ENCODE data around the gene TGFBR3. TPM values are rescaled to one million over a fixed set of nuclear protein-coding genes. Genes with fewer than 3 reads are reported as not detected.

Gene TGFBR3
- total and polyA plus RNA-seq, 2 of the 13 experiments (the other 11 are each of a cell fraction or from before 2014, with no cell fraction given): 76.5 to 195 TPM

- intact Hi-C loops (cut with micrococcal nuclease; ENCODE audit: unreplicated experiment) (no loop called here), in situ Hi-C loops (cut with HindIII; ENCODE audit: extremely low pct_ligation_motif_present, low pct_unique_long_range_greater_than_20kb) (no loop called here)
- Histone ChIP-seq H3K4me2 (ENCODE audit: low read depth, low read length) (no peak overlapping the region), H3K4me1 (ENCODE audit: insufficient read depth, low read length) (no peaks in the 10 kb centered on the region), H4K20me1 (ENCODE audit: insufficient read depth, low read length) (no peaks in the 10 kb centered on the region), H3K9ac (ENCODE audit: insufficient read depth, low read depth, low read length) (no peak overlapping the region), H2AFZ (ENCODE audit: low read length) (no peak overlapping the region), H3K79me2 (ENCODE audit: insufficient read depth, low read length) (no peaks in the 10 kb centered on the region), H3K27me3 (ENCODE audit: control insufficient read depth in 1 of 2, insufficient read depth in 2 of 2, low read length in 2 of 2) (peaks cover 0 to 5% of the 10 kb centered on the region in 2 experiments; a peak in 1 of 5 replicates), H3K36me3 (replicated peaks in 1 of 2; ENCODE audit: control insufficient read depth in 1 of 2, insufficient read depth in 2 of 2, low read length in 2 of 2) (no peaks in the 10 kb centered on the region), H3K9me3 (ENCODE audit: low read length) (no peaks in the 10 kb centered on the region), H3K27ac (ENCODE audit: extremely low read length, insufficient read depth, low read length) (no peak overlapping the region), H3K4me3 (replicated peaks in 1 of 3; ENCODE audit: insufficient read depth in 1 of 3, low read depth in 2 of 3, low read length in 3 of 3) (no peak overlapping the region)
- ChIA-PET CTCF (ENCODE audit: low intra/inter-chr PET ratio, low total read pairs) (no interaction called here), POLR2A (no interaction called here)
- no peak for DNase-seq (ENCODE audit: low spot score)
- ATAC-seq: no peak
- BruUV-seq (replicated peaks): no TSS peak
- FAIRE-seq: no peak
- no peak for TF ChIP-seq ZZZ3 (CRISPR knock-in tag; IDR thresholded peaks at IDR 0.05; ENCODE audit: borderline replicate concordance)
- TF ChIP-seq HBP1 (CRISPR knock-in tag; IDR thresholded peaks at IDR 0.05; ENCODE audit: low read depth): no peak
- TF ChIP-seq ZBTB1 (CRISPR knock-in tag; IDR thresholded peaks at IDR 0.05; ENCODE audit: borderline replicate concordance): no peak
- TF ChIP-seq ZSCAN29 (CRISPR knock-in tag; conservative IDR thresholded peaks at IDR 0.05): no peak
- TF ChIP-seq ZNF34 (CRISPR knock-in tag; IDR thresholded peaks at IDR 0.05; ENCODE audit: borderline replicate concordance): no peak
- TF ChIP-seq SALL1 (CRISPR knock-in tag; IDR thresholded peaks at IDR 0.05): no peak
- TF ChIP-seq RFXAP (CRISPR knock-in tag; IDR thresholded peaks at IDR 0.05; ENCODE audit: borderline replicate concordance): no peak
- TF ChIP-seq ZNF740 (CRISPR knock-in tag; IDR thresholded peaks at IDR 0.05): no peak
- no peak for TF ChIP-seq SIX1 (CRISPR knock-in tag; IDR thresholded peaks at IDR 0.05; ENCODE audit: borderline replicate concordance)
- no peak for TF ChIP-seq ZNF713 (CRISPR knock-in tag; IDR thresholded peaks at IDR 0.05)
- no peak for TF ChIP-seq THAP7 (CRISPR knock-in tag; IDR thresholded peaks at IDR 0.05)
- no peak for TF ChIP-seq ZNF589 (CRISPR knock-in tag; conservative IDR thresholded peaks at IDR 0.05)
- no peak for TF ChIP-seq ZFAT (CRISPR knock-in tag; conservative IDR thresholded peaks at IDR 0.05)
- TF ChIP-seq HMGA1 (CRISPR knock-in tag; conservative IDR thresholded peaks at IDR 0.05): no peak
- no peak for TF ChIP-seq ZNF180 (CRISPR knock-in tag; IDR thresholded peaks at IDR 0.05; ENCODE audit: borderline replicate concordance, low read depth)
- no peak for TF ChIP-seq TCF12 (IDR thresholded peaks at IDR 0.05)
- no peak for TF ChIP-seq TCF12 (CRISPR knock-in tag; IDR thresholded peaks at IDR 0.05)
- no peak for TF ChIP-seq ZNF17 (CRISPR knock-in tag; IDR thresholded peaks at IDR 0.05)
- WGBS (ENCODE audit: low lambda C conversion rate): 37% methylated on average over 6 of the region's 6 CpGs
Observed at GRCh38 chr1:91645031-91645430, 240.9 kb downstream of the TGFBR3 start.
